COLO668 (cell line): Measurements from ENCODE around the gene WARS2.
"Not testable (repeated sequence)": the region's sequence is repeated elsewhere in the genome, so short reads cannot be mapped to it uniquely, and the experiment has no call there.

Source experiments
- DNase-seq: peaks from one replicate; lab custom pipeline; 2025; ENCODE audit not compliant: unreplicated experiment; lab: John Stamatoyannopoulos, UW

WARS2 gene

GRCh38 chr1:119140177-119141019 lies at the start of gene WARS2:
Gene WARS2, minus strand, starts transcription at chr1:119140653. Its CDS starts 9 bp downstream, at chr1:119140644.
- peak; percentile 98 for DNase-seq

GRCh38 chr1:119188926-119189325 lies 48.5 kb upstream of the WARS2 start:
- DNase-seq = no peak

- no peak for DNase-seq
Measured at GRCh38 chr1:119187416-119187815, 47.0 kb upstream of the WARS2 start.

- DNase-seq = no peak
Measured at GRCh38 chr1:119186471-119186870, 46.0 kb upstream of the WARS2 start.

- DNase-seq = no peak
Measured at GRCh38 chr1:119184972-119185371, 44.5 kb upstream of the WARS2 start.

GRCh38 chr1:119181218-119181617 lies 40.8 kb upstream of the WARS2 start:
- no peak for DNase-seq

- DNase-seq = no peak
Measured at GRCh38 chr1:119179051-119179450, 38.6 kb upstream of the WARS2 start.

- not testable (repeated sequence) for DNase-seq
Measured at GRCh38 chr1:119172927-119173326, 32.5 kb upstream of the WARS2 start.

- DNase-seq = not testable (repeated sequence)
Measured at GRCh38 chr1:119171381-119172010, 31.0 kb upstream of the WARS2 start.

- DNase-seq = no peak
Measured at GRCh38 chr1:119163396-119163795, 22.9 kb upstream of the WARS2 start.

GRCh38 chr1:119160866-119161265 lies 20.4 kb upstream of the WARS2 start:
- no peak for DNase-seq

- no peak for DNase-seq
Measured at GRCh38 chr1:119160409-119160808, 20.0 kb upstream of the WARS2 start.

- DNase-seq = no peak
Measured at GRCh38 chr1:119159966-119160365, 19.5 kb upstream of the WARS2 start.

- DNase-seq = no peak
Measured at GRCh38 chr1:119159111-119159510, 18.7 kb upstream of the WARS2 start.

- DNase-seq = not testable (repeated sequence)
Measured at GRCh38 chr1:119156761-119157160, 16.3 kb upstream of the WARS2 start.

GRCh38 chr1:119155069-119155468 lies 14.6 kb upstream of the WARS2 start:
- DNase-seq = not testable (repeated sequence)

- DNase-seq = no peak
Measured at GRCh38 chr1:119150150-119150549, 9.7 kb upstream of the WARS2 start.

- DNase-seq = no peak
Measured at GRCh38 chr1:119147661-119148090, 7.2 kb upstream of the WARS2 start.

GRCh38 chr1:119146466-119146865 lies 6.0 kb upstream of the WARS2 start:
- DNase-seq = no peak

GRCh38 chr1:119144813-119145212 lies 4.4 kb upstream of the WARS2 start:
- DNase-seq = no peak

GRCh38 chr1:119143706-119144105 lies 3.3 kb upstream of the WARS2 start:
- no peak for DNase-seq

GRCh38 chr1:119141660-119142059 lies 1.2 kb upstream of the WARS2 start:
- DNase-seq = no peak
